Tibial nerve (tissue), 3 donors: ENCODE results near the gene TTC29.

ENCODE experiments used
- CTCF ChIP-seq, 5 experiments: fragments of 200-600 bp in 3 of 5; fragments of 450-650 bp in 2 of 5; sonication (generic) in 3 of 5; IDR thresholded peaks; one replicate each; pipeline ENCODE4 v1.5.1; 2016 to 2019; ENCODE audit warnings: antibody characterized with exemption in 5 of 5, mild to moderate bottlenecking in 3 of 5, moderate library complexity in 2 of 5
- POLR2A ChIP-seq, 2 donors: fragments of 450-650 bp; IDR thresholded peaks; one replicate each; pipeline ENCODE4 v1.6.1; 2017; ENCODE audit warnings: antibody characterized with exemption in 2 of 2, mild to moderate bottlenecking in 2 of 2, moderate library complexity in 2 of 2

- TF ChIP-seq CTCF (IDR thresholded peaks at IDR 0.05) (no peak), POLR2A (IDR thresholded peaks at IDR 0.05) (no peak)
These were observed 1.8 kb downstream of the TTC29 start for GRCh38 chr4:146943691-146944375.
